Activated naive CD4-positive, alpha-beta T cell treated with anti-CD3 and anti-CD28 coated beads, Interleukin-2, amount 50 U/mL, for 72 hours (primary cell): ENCODE measurements around the gene NTNG2. TPM values are rescaled to one million over a fixed set of nuclear protein-coding genes. Genes with fewer than 3 reads are reported as not detected.

ENCODE experiments used
- ATAC-seq, 2 donors: fragments of 150-1000 bp; cut with Tn5 transposase; 2 replicates each; pipeline ENCODE4 v1.10.0; 2021; ENCODE audit warnings: mild to moderate bottlenecking in 2 of 2, moderate library complexity in 2 of 2
- DNase-seq, 2 donors: peaks; one replicate each; pipeline ENCODE4 v3.0.0; 2021 to 2022; ENCODE audit warnings: low spot score in 2 of 2
- H3K27ac Mint-ChIP-seq, 2 donors: one replicate each; pipeline ENCODE4 v1.8.0; 2022; ENCODE audit warnings: mild to moderate bottlenecking in 2 of 2, mixed read lengths in 2 of 2
- H3K36me3 Mint-ChIP-seq, 2 donors: one replicate each; pipeline ENCODE4 v1.8.0; 2022; ENCODE audit warnings: mixed read lengths in 2 of 2
- H3K9me3 Mint-ChIP-seq, 2 donors: one replicate each; pipeline ENCODE4 v1.8.0; 2022; ENCODE audit warnings: mixed read lengths in 2 of 2
- total RNA-seq, 2 donors: library from RNA; stranded (reverse); gene quantifications; one replicate each; pipeline ENCODE4 v1.2.3, GENCODE V29; 2022

NTNG2 gene
- total RNA-seq, 2 donors from 2014 or later, result 2.2 to 2.4 TPM

DNA sequence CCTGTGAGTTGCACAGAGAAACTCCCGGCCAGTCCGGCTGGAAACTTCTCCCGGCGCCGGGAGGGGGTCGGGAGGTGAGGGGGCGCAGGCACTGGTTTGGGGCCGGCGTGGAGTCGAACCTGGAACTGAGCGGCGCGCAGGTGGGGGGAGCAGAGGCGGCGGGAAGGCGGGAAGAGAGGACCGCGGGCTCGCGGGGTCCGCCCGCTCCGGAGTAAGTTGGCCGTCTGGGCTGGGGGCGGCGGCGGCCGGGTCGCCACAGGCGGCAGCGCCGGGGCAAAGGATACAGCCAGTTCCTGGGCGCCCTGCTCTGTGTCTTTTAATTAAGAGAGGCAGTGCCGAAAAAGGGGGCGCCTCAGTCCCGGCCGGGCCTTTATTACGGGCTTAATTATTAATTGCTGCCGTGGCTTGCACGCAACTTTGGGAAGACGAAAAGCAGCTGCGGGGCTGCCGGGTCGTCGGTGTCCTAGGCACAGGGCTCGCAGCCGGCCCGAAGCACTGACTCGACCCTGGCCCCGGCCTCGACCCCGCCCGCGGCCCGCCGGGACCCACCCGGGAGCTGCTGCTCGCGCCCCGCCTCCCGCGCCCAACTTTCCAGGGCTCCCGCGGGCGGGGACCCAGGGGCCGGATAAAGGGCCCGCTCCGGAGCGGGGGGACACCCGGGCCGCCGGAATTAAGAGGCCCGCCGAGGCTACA lies 1.1 kb downstream of the NTNG2 start:
- H3K36me3 Mint-ChIP-seq, result peaks cover 0 to 6% of the 10 kb centered on the region in 2 donors
- no peak overlapping the region for H3K27ac Mint-ChIP-seq
- ATAC-seq, result no peak
- no peak for DNase-seq
- H3K9me3 Mint-ChIP-seq, result no peaks in the 10 kb centered on the region

DNA sequence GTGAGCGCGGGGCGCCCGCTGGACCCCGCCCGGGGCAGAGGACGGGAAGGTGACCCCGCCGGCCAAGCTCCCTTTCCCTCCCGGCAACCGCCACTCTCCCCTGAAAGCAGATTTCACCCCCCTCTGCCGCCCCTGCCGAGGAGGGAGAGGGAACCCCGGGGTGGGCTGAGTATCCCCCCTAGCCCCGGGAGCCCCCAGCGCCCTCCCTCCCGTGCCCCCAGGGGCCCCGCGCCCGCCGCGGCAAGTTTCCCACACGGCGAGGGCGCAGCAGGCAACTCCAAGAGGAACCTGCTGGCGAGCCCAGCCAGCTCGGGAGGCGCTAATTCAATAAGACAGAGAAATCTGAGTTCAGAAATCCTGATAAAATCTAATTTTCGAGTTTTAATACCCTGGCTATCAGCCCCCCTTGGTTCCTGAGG lies 1.6 kb downstream of the NTNG2 start:
- ATAC-seq (no peak), DNase-seq (no peak)
- H3K27ac Mint-ChIP-seq, result no peak overlapping the region
- H3K36me3 Mint-ChIP-seq, result peaks cover 0 to 6% of the 10 kb centered on the region in 2 donors
- H3K9me3 Mint-ChIP-seq, result no peaks in the 10 kb centered on the region

DNA sequence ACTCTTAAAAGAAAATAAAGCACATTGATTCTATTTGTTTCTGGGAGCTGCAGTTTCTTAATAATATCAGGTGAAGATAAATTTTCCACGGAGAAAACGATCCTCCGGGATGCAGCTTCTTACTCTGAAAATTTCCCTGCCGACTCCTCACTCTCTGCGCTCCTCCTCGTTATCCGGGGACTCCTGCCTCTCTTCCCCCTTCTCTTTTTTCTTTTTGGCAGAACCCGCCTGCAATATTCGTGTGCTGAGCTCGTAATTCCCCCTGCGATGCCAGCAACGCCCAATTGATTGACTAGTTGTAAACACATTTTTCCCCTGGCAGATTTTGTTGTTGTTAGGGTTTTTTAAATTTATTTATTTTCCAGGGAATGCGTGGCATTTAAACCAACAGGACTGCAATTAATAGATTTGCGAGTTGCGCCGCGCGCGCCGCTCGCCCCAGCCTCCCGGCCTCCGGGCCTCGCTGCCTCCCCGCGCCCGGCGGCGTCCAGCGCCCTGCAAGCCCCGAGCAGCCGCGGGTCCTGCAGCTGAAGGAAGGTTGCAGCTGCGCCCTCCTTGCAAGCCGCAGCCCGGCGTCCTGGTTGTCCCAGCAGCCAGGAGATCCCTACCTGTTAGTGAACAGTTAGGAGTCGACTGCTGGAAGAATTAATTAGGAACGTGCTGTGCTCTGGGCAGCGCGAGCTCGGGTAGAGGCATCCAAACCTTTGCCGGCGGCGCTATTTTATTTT lies 2.2 kb downstream of the NTNG2 start:
- no peaks in the 10 kb centered on the region for H3K9me3 Mint-ChIP-seq
- H3K27ac Mint-ChIP-seq, result no peak overlapping the region
- no peak for DNase-seq

DNA sequence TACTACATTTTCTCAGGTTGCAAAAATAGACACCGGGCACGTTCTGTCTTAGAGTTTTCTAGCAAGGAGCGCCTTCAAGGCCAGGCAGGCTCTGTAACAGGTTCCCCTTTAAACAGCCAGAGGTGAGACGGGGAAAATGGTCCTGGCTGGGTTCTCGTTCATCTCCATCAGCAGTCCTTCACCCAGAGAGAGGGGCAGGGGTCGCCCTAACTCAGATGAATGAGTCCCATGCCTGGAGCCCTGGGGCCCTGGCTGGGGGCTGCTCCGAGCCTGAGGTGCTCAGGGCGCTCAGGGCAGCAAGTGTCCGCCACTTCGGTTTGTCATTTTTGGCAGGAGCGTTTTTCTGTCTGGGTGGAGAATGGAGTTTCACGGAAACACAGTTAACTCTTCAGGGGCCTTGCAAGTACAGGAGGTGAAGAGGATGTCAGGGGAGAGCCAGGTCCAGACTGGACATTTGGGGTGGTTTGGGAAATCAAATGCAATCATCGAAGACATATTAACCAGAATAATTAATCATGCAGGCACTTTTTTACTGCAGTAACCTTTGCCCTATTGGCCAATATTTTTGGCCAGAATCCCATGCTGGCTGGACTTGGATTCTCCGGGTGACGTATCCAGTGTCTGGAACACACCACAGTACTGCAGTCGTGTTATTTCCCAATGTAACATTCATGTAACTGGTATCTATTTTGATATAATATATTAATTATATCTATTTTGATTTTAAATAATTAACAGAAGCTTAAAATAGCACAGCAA lies 2.9 kb downstream of the NTNG2 start:
- DNase-seq, result no peak
- H3K27ac Mint-ChIP-seq, result no peak overlapping the region
- no peaks in the 10 kb centered on the region for H3K9me3 Mint-ChIP-seq
- H3K36me3 Mint-ChIP-seq, result peaks cover 0 to 6% of the 10 kb centered on the region in 2 donors
- ATAC-seq, result no peak

More for the DNA sequence above, 2.2 kb downstream of the NTNG2 start:
- ATAC-seq, result no peak
- peaks cover 0 to 6% of the 10 kb centered on the region in 2 donors for H3K36me3 Mint-ChIP-seq

DNA sequence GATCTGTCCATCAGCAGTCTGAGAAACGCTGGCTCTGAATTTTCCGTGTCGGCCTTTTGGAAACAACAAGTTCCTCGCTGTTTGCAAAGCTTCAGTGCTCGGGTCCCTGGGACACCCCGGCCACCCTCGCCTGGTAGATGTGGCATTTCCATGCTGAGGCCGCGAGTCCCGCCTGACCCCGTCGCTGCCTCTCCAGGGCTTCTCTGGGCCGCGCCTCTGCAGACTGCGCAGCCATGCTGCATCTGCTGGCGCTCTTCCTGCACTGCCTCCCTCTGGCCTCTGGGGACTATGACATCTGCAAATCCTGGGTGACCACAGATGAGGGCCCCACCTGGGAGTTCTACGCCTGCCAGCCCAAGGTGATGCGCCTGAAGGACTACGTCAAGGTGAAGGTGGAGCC lies 4.7 kb downstream of the NTNG2 start:
- peak in 1 of 2 donors; percentile 58 for ATAC-seq
- no peak overlapping the region for H3K27ac Mint-ChIP-seq
- DNase-seq, result peak in 1 of 2 donors; percentile 36
- peaks cover 0 to 6% of the 10 kb centered on the region in 2 donors for H3K36me3 Mint-ChIP-seq
- no peaks in the 10 kb centered on the region for H3K9me3 Mint-ChIP-seq

DNA sequence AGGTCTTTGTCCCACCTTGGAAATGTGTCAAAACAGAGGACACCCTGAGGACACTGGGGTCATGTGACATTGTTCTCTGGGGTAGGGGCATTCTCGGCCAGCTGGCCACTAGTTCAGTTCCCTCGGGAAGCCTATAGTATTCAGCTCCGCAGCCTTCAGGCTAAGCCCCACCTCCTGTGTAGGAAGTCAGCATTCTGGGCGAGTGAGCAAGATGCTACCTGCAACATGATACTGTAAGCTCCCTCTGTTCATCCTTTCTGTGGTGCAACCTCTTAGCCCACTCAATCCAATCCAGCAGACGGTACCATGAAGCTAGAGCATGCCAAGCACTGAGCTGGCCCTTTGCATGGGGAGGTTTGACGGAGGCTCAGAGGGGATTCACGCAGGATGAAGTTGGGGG lies 5.3 kb downstream of the NTNG2 start:
- H3K27ac Mint-ChIP-seq, result no peak overlapping the region
- DNase-seq (no peak), ATAC-seq (no peak)
- peaks cover 0 to 4% of the 10 kb centered on the region in 2 donors for H3K36me3 Mint-ChIP-seq
- H3K9me3 Mint-ChIP-seq, result no peaks in the 10 kb centered on the region

DNA sequence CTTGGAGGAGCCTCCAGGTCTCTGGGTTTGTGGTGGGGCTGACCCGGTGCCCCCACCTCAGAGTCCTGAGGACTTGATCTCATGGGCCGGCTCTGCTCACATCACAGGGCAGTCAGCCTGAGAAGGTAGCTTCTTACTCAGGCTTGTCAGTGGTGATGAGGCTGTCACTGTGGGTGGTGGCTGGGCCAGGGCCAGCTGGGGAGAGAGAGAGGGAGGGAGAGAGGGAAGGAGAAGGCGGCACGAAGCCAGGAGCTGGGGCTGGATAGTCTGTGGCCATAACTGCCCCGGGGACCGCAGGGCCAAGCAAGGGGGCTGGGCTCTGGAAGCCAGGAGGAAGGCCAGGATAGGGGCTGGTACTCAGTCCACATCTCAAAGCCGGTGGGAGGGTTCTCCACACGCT lies 6.5 kb downstream of the NTNG2 start:
- Mint-ChIP-seq H3K27ac (no peak overlapping the region), H3K36me3 (peaks cover 0 to under 1% of the 10 kb centered on the region in 2 donors), H3K9me3 (no peaks in the 10 kb centered on the region)
- DNase-seq, result no peak
- ATAC-seq, result no peak

DNA sequence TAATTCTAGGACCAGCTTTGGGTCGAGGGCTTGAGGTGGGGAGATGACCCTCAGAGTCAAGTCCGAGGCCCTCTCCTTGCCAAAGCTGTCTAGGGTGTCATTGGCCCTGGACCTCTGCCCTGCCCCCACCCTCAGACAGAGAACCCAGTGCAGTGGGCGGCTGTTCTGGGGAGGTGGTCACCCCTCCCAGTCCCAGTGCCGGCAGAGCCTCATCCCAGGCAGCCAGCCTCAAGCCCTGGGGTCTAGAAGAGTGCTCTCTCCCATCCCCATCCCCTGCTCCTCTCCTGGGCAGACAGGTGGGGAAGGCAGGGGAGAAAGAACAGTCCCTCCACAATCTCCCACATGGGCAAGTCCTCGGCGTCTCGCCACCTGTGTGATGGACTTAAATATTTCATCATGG lies 7.0 kb downstream of the NTNG2 start:
- ATAC-seq, result no peak
- no peaks in the 10 kb centered on the region for H3K9me3 Mint-ChIP-seq
- no peak overlapping the region for H3K27ac Mint-ChIP-seq
- H3K36me3 Mint-ChIP-seq, result peaks cover 0 to 5% of the 10 kb centered on the region in 2 donors
- no peak for DNase-seq

DNA sequence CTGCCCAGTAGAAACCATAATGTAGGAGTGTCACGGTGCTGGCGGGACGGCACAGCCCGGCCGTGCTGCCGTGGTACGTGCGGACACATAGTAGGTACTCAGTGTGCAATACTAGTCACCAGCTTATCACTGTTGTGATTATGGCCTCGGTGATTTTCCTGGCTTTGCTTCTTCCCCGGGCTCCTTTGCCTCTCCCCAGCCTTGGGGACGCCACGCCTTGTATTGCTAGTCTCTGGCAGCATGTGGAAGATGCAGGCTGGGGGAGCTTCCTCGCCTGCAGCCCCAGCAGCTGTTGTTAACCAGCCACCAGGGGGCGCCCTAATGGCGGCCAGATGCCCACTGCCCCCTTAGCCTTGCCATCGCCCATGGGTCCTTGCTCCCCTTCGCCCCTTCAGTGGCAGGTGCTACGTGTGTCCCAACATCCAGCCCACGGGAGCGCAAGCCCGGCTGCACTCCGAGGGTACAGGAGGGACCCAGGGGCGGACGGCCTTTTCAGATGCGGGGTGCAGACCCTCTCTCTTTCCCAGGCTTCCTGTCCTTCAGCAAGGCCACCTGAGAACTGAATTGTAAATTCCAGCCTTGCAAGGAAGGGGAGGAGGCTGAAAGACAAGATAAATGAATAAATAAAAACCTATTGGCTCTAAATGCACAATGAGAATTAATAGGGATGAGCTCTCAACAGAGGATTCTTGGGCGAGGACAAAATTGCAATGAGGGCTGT lies 8.0 kb downstream of the NTNG2 start:
- DNase-seq (peak in 1 of 2 donors; percentile 69), ATAC-seq (peak; percentile 66 to 75)
- no peaks in the 10 kb centered on the region for H3K9me3 Mint-ChIP-seq
- no peak overlapping the region for H3K27ac Mint-ChIP-seq
- peaks cover 0 to 5% of the 10 kb centered on the region in 2 donors for H3K36me3 Mint-ChIP-seq

DNA sequence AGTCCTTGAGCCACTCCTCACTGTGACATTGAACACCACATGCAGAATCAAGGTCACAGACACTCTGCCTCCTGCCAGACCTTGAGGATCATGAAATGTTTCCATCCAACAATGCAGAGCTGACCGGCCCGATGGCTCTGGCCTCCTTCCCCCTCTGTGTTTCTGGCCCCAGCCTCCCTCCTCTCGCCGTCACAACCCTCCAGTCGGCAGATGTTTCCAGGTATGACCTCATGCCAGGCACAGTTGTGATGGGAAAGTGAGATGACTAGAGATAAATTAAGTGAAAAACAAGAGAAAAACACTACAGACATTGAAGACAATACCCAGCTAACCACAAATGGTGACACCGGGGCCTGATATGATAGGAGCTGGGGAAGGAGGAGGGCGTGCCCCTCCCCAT lies 9.8 kb downstream of the NTNG2 start:
- H3K36me3 Mint-ChIP-seq, result peaks cover 0 to 5% of the 10 kb centered on the region in 2 donors
- DNase-seq, result no peak
- no peaks in the 10 kb centered on the region for H3K9me3 Mint-ChIP-seq
- ATAC-seq, result no peak
- no peak overlapping the region for H3K27ac Mint-ChIP-seq

DNA sequence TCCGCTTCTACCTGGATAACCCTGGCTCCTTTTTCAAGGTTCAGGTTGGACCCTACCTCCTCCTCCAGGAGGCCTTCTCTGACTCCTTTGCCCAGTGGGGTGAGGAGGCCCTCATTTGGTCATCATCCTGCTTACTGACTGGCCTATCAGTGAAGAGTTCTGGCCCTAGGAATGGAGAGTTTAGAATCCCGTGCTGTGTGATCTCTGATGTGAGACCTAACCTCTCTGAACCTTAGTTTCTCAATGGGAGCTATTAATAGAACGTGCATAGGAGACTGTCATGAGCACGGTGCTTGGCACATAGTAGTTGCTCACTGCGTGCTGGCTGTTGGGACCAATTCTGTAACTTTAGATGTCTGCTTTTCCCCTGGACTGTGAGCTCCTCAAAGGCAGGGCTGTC lies 10.3 kb downstream of the NTNG2 start:
- Mint-ChIP-seq H3K27ac (no peak overlapping the region), H3K9me3 (no peaks in the 10 kb centered on the region), H3K36me3 (peaks cover 0 to 5% of the 10 kb centered on the region in 2 donors)
- ATAC-seq (no peak), DNase-seq (no peak)

DNA sequence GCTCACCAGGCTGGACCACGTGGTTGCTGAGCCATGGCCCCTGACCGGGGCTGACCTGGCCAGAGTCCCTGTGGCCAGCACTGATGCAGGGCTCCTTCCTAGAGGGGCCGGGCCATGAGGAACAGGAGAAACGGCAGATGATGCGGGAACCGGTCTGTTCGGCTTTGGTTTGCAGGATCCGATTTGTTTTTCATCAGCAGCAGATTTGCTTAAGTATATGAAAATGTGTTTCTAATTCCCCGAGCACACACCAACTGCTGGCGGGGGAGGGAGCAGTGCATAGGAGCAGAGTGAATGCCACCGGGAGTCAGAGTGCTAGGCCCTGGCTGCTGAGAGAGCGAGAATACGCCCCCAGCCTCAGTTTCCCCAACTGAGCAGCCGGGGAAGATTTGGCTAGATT lies 13.6 kb downstream of the NTNG2 start:
- Mint-ChIP-seq H3K27ac (no peak overlapping the region), H3K9me3 (no peaks in the 10 kb centered on the region), H3K36me3 (peaks cover 0 to 5% of the 10 kb centered on the region in 2 donors)
- ATAC-seq (no peak), DNase-seq (no peak)

DNA sequence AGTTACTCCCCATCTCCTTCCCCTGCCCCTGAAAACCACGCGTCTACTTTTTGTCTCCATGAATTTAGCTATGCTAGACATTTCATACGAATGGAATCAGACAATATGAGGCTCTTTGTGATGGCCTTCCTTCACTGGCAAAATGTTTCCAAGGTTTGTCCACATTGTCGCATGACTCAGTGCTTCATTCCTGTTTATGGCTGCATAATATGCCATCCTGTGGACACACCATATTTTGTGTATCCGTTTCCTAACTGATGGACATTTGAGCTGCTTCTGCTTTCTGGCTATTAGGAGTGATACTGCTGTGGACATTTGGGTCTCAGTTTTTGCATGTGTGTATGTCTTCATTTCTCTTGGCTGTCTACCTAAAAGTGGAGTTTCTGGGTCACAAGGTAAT lies 14.5 kb downstream of the NTNG2 start:
- no peak for ATAC-seq
- peaks cover 0 to 5% of the 10 kb centered on the region in 2 donors for H3K36me3 Mint-ChIP-seq
- DNase-seq, result no peak
- no peaks in the 10 kb centered on the region for H3K9me3 Mint-ChIP-seq
- H3K27ac Mint-ChIP-seq, result no peak overlapping the region

DNA sequence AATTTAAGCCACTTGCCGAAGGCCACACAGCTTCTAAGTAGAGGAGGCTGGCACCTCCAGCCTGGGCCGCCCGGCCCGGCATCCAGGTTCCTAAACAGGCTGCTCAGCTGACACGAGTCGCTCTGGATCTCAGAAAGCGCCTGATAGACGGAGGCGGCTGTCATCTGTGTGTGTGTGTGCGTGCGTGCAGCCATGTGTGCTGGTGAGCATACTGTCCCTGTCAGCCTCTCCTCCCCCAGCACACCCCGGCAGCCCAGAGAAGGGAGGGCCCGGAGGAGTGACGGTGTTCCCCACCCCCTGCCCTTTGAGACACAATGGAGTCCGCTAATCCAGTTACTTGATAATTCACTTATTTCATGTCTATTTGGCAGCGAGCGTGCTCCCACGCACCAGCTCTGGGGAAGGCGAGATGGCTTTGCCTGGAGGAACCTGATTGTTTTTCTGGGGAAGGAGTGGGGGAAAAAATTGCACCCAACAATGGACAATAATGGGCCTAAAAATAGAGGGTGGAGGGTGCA lies 20.0 kb downstream of the NTNG2 start:
- H3K36me3 Mint-ChIP-seq, result no peaks in the 10 kb centered on the region
- ATAC-seq (no peak), DNase-seq (no peak)
- no peak overlapping the region for H3K27ac Mint-ChIP-seq
- no peaks in the 10 kb centered on the region for H3K9me3 Mint-ChIP-seq

DNA sequence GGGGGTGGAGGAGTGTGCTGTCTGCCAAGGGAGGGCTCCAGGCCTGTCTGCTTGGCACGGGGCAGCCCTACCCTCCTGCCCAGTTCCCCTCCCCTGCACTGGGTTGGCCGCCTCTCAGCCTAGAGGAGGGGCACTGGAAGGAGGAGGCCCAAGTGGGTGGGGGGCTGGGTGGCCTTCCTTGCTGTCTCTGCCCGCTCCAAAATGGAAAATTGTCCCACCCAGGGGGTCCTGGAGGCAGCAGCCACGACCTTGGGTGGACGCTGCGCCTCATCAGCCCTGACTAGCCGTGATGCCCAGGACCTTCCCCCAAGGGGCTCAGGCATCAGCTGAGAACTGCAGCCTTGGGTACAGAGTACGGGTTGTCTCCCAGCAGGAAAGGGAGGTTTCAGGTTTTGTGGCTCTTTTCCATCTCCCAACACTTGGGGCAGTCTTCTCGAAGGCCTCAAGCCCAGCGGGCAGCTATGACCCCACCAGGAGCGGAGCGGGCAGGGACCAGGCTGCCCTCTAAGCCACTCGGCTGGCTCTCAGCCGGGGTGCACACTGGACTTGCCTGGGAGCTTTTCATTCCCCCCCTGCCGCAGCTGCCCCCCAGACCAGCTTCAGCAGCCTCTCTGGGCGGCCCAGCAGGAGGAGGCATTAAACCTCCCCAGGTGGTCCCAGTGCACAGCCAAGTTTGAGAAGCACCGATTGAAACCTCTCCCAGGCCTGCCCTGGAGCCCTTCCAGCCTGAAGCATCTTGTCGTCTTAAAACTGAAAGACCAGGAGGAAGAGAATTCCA lies 20.6 kb downstream of the NTNG2 start:
- DNase-seq, result no peak
- H3K27ac Mint-ChIP-seq, result no peak overlapping the region

DNA sequence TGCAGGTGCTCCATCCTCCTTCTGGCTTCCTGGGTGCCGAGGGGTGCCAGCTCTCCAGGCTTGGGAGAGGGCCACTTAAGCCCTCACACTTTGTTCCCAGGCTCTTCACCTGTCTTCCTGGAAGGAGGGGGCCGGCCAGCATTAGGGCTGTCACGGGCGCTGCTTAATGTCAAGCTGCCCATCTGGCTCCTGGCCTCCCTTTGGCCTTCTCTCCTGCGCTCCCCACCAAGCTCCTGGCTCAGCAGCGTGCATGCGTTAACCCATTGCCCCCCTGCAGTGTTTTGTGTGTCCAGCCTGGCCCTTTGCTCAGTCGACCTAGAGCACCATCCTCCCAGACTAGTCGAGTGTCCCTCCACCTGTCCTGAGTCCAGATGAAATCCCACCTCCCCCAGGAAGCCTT lies 21.3 kb downstream of the NTNG2 start:
- no peaks in the 10 kb centered on the region for H3K36me3 Mint-ChIP-seq
- ATAC-seq (no peak), DNase-seq (no peak)
- no peaks in the 10 kb centered on the region for H3K9me3 Mint-ChIP-seq
- no peak overlapping the region for H3K27ac Mint-ChIP-seq

More for the DNA sequence above, 20.6 kb downstream of the NTNG2 start:
- Mint-ChIP-seq H3K36me3 (no peaks in the 10 kb centered on the region), H3K9me3 (no peaks in the 10 kb centered on the region)
- no peak for ATAC-seq
